ENCODE measurements around the gene PTCHD4.

Gene PTCHD4

DNA sequence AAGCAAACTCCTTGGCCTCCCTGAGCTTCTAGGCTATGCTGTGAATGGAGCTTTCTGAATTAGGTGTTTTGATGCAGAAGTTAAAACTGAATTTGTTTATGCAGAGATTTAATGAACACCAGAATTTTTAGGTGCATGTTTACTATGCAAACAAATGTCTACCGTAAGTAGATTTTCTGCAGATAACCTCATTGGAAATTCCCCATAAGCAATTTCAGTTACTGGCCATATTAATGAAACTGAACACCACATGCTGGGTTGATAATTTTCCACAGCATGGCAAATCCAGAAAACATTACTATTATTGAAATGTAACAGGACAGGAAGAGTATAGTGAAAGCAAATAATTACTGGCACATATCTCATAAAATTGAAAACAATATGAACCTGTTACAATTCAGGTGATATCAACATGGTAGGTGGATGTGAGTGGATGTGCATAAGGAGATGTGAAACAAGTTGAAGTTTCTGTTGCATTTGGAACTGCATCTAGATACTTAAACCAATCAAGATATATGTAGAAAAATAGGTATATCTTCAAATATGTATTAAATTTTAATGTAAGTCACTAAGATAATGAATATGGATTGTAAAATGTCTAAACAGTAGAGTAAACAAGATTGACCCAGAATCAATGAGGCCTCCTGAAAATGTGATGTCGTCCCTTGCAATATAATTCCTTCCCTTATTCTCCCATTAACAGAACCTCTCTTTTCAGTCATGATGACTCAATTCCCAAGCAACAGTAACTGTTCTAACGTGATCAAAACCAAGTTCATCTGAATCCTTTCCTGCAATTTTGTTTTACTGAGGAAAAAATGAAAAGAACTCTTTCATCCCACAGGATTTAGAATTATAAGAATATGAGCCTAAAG, 11.0 kb downstream of the PTCHD4 start:
- no peak for DNase-seq (ENCODE audit: low read depth)

DNA sequence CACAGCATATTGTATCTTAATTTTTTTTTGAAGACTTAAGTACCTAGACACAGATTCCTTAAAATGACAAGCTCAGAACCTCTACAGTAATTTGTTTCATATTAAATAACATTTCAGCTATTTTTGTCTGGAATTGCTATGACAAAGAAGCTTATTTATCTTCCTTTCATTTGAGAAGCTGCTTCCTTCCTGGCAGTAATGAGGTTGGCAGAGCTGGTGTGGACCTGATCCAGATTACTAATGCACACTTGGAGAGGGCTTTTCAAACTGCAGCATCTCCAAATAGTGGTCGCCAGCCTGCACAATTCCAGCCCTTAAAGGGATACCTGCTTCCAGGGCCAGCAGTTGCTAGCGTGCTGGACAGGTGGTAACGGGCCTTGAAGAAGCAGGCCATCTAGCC, 12.1 kb downstream of the PTCHD4 start:
- no peak for DNase-seq (ENCODE audit: low read depth)

DNA sequence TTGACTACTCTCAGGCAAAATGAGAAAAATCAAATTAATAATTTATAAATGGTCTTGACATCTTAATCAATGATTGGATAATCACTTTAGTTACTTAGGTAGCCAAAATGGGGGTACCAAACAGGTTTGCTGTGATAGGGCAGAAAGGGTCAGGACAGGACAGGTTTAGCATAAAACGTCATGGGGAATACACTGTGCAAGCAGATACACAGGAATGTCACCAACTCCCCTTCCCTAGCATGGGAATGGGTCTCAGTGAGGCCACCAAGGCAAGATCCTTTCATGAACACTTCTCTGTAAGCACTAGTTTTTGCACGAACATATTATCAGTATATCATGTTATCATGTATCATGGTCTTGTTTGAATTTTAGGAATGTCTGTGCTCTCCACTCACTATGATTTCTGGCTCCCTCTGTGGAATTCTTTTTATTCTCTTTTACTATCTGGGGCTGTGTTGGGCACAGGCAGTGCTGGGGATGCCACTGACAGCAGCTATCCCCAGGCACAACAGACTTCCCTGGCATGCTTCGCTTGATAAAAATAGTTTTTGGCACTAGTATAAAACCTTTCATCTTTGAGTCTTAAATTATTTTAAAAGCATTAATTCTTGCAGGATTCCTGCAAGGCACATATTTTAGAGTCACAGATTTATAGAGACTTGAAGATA, 18.3 kb downstream of the PTCHD4 start:
- DNase-seq (ENCODE audit: low read depth): no peak

DNA sequence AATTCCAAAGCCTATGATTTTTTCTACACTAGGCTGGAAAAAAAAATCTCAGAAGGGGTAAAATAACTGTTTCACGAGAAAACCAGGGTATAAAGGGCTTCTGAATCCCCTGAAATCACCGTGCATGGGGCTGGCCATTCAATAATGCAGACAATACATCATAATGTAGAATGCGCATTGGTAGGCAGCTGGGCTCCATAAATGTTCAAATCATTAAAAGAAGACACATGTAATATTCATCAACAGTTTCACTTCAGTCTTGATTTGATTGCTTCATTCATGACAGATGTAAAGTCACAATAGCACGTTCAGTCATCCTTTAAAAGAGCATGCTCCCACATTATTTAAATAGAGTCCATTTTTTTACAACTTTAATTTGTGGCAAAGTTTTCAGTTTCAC, 20.5 kb downstream of the PTCHD4 start:
- no peak for DNase-seq (ENCODE audit: low read depth)

DNA sequence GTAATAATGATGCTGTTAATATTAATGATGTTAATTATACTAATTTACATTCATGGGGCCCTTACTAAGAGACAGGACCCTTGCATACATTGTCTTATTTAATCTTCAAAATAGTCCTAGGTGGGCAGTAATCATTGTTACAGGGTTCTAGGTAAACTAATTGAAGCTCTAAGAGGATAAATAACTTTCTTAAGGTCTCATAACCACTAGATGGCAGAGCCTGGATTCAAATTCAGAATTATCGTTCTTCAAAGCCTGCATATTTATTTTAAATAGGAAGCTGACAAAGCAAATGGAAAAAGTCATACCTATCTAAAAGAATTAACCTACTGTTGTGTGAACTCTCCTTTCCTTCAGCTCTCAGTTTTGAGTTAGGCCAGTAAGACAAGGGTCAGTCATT, 23.5 kb downstream of the PTCHD4 start:
- no peak for DNase-seq (ENCODE audit: low read depth)

DNA sequence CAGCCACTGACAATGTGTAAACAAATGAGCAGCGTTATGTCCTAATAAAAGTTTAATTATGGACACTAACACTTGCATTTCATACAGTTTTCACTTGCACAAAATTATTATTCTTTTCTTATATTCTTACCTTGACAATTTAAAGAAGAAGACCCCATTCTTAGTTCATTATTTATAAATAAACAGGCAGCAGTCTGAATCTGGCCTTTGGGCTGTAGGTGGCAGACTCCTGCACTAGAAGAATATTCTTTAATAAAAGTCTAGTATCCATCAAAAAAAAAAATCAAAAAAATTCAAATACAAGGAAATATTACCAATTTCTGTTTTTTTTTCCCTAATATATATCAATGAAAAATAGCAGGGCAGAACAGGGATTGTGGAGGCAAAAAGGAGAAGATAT, 24.8 kb downstream of the PTCHD4 start:
- no peak for DNase-seq (ENCODE audit: low read depth)

DNA sequence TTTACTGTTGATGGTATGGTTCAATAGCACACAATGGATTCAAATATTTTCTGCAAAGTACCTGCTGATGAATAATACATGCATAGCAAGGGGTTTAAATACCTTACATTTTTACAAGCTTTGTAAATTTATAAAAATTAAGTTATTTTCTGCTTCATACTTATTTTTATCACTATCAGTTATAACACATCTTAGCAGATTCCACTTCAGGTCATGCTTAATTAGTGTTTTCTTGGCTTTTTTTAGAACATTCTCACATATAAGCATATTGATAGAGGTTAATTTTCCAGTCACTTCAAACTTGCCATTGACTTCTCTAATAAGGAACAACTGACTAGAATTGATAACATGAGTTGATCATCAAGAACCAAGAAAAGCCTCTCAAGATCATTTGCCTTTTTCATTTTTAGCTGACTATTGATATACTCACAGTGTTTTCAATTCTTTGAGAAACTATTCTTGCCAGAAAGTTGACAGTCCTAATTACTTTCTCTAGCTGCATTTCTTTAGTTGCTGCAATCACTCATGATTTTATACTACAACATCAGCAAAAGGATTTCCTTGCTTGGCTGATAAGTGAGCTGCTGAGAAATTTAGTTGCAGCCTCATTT, 25.8 kb downstream of the PTCHD4 start:
- DNase-seq (ENCODE audit: low read depth): no peak

DNA sequence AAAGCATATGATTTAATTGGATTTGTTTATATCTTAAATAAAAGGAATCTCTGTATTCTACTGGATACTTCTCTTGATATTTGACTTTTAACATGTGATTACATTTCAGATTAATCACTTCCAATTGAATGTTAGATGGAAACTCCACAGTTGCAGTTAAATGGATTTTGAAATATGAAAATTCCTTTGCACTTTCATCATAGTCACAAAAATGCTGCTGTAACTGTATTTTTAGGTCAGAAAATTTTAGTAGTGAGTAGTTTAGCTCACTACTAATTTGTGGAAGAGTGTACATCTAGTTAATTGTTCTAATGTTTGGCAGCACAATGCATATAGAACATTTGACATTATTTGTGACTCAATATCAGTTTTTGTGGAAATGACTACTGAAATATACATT, 26.8 kb downstream of the PTCHD4 start:
- no peak for DNase-seq (ENCODE audit: low read depth)

DNA sequence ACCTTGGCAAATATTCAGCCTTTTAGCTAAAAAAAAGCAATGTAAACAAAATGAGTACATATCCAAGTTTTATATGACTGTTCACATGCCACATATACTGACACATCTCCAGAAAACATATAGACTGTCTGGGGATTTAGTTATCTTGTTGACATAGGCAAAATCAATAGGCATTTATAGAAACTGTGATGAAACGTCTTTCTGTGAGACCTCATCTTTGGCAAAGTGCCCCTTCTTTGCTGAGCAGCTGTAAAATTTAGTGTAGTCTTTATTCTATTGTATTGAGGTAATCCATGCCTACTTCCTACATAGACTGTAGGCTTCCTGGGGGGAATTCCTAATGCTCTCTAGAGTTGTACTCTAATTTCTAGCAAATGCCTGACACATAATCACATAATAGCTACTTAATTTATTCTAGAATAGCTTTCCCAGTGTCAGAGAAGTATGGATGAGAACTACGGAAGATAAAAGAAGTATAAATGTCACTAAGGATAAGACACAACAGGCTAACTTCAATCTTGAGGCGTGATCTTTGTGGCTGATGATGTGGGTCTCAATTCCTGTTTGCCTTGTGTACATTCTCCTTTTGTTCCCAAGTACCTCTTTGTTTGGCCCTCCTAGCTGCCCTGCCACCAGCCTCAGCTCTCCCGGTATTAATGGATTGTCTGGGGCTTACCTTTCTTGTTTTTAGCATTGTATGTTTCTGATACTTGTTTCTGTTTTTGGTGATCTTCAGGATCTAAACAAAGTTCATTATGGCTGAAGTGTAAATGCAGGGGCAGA, 30.6 kb downstream of the PTCHD4 start:
- no peak for DNase-seq (ENCODE audit: low read depth)

DNA sequence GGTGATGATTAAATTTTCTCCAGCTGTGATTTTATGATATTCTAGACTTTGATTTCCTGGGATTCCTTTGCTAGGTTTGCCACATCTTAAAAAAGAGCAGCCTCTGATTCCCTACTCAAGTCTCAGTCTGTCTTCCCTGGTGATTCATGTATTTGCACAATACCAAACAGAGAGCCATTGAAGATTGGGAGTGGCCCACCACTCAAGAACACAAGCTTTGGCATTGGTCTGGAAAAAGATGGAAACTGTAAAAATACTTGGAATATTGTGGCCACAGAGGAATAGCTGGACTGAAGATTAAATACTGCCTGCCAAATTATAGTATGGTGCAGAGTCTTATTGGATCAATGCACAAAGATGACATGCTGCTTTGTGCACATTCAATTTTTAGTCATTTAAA, 32.9 kb downstream of the PTCHD4 start:
- no peak for DNase-seq (ENCODE audit: low read depth)

DNA sequence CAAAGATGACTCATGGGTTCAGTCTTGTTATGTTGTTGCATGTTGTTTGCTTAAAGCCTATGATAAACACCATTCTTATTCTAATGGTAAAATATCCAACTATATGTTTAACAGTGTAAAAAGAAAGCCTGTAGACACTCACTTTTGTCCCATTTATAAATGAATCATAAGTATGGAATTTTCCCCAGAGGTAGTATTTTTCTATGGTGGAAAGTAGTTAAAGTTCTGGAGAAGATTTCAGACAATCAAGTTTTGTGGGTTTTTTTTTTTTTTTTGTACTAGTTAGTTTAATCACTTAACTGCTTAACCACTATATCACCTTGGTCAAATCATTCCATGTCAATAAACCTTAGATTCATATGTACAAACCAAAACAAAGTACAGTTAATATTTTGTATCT, 35.8 kb downstream of the PTCHD4 start:
- DNase-seq (ENCODE audit: low read depth): no peak

DNA sequence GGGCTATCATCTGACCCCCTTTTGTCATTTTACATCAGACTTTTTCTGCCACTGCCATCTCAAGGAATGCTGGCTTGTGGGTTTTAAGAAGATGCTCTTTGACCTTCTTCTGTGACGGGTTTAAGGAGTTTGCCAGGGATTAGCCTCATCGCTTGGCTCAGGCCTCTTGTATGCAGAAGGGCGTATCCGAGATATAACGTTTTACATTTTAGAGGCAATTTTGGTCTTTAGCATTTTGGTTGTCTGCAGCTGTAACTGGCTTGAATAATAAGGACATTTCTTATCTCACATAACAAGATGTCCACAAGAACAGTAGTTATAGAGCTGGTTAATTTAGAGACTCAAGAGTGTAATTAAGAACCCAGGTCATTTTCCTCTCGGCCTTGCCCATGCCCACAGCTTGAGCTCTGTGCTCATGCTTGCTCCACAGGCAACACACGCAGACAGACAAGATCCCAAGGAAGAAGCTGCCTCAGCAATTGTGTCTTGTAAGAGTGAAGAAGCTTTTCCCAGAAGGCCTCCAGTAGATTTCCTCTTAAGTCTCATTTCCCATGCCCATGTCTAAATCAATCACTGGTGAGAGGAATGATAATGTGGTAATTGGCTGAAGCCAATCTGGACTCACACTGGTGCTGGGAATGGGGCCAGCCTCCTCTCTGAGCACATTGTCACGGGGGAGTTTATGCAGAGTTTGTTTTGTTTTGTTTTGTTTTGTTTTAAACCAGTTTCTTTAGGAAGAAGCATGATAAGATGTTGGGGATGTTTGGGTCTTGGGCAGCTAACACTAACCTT, 36.8 kb downstream of the PTCHD4 start:
- no peak for DNase-seq (ENCODE audit: low read depth)

DNA sequence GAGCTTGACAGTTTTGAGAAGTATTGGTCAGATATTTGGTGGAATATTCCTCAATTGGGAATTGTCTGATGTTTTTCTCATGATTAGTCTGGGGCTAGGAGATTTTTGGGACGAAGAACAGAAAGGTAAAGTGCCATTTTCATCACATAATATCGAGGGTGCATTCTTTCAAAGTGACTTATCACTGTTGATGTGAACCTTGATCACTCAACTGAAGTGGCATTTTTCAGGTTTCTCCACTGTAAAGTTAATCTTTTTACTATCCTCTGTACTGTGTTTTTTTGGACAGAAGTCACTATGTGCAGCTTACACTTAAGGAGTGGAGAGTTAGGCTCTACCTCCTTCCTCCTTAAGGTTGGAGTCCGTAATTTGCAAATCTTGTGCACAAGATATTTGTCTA, 39.2 kb downstream of the PTCHD4 start:
- DNase-seq (ENCODE audit: low read depth): no peak

DNA sequence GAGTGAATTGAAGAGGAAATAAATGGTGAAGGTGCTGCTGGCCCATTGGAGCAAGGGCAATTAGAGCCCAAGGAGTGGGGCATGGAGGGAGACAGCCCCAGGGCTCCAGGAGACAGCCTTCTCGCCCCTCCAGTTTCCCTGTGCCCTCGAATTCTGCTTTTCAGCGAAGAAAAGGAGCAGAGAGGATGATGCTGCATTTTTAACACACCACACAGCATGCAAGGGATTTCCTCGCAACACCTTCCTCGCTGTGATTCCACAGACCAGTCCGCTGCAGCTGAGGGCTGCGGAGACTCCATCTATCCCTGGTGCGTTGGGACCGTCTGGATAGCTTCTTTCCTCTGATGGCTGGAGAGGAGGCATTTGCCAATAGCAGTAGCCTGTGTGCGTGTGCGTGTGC, 41.7 kb downstream of the PTCHD4 start:
- DNase-seq (ENCODE audit: low read depth): no peak

DNA sequence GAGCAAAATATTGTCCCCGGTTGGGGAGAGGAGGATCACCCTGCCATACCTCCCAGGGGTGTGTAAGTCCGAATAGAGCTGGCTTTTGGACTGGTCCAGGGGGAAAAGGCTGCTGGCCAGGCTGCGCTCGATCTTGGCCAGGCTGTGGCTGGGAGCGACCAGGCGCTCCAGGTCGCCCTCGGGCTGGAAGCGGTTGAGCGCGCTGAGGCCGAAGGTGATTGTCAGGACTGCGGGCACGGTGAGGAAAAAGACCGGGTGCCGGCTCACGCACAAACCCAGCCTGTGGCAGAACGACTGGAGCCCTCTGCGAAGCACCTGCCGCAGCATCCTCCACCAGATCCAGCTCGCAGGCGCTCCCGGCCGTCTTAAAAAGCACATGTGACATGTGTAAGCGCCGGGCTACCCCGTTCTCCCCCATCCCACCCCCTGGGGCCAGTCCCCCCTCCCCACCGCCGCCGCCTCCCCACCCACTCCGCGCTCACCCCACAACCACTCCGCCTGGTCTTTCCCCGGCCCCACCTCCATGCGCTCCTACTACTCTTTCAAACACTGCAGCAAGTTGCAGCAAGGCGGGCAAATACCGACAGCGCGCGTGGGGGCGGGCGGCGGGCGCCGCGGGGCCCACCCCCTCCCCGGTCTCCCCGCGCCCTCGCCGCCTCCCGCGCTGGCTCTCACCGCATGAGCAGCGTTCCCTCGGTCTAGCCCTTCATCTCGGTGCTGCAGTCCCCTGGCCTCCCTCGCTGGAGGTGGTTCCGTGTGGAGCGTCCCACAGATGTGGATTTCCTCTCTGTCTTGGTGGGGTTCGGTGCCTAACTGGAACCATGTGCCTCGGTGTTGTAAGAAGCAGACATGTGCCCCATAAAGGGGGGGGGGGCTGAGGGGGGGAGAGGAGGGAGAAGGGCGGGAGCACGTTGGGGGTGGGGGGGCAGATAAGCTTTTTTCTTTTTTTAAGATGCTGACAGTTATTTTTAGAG, 42.4 kb downstream of the PTCHD4 start:
- DNase-seq (ENCODE audit: low read depth): no peak

DNA sequence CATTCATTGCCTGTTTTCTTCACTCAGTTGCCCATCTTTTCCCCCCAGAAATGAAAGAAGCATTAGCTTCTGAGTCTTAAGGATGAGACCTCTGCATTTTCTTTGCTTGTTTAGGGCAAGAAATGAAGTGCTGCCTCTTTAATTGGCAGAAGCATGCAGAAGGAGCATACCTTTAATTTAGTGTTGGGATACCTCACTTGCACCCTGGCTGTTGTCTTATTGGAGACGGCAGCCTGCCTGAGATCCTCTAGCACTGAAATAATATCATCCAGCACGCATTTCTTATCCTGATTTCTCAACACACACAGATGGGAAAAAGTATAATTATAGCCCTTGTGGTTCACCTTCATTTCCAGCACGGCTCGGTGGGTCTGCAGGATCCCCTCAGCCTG, 43.1 kb downstream of the PTCHD4 start:
- no peak for DNase-seq (ENCODE audit: low read depth)

DNA sequence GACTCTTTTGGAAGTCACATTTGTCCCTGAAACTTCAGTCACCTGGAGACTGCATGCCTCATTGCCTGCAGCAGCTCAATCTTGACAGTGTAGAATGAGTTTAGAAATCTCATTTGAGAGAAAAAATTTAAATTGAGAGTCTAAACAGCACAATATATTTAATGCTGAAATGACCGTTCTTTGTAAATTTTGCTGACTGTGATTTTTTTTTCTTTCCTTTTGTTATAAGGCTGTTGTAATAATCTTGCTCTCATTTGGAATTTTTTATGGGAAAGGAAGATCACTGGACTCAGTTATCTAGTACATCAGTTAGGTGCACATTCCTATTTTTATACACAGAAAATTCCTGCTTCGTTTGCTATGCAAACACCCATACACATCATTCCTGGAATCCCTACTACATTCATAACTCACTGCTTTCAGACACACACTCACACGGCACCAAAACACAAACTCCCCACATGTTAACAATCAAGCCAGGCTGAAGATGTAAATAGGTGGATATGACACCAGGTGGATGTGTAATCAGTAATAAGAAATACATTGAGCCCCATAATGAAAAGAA, 43.8 kb downstream of the PTCHD4 start:
- DNase-seq (ENCODE audit: low read depth): no peak

DNA sequence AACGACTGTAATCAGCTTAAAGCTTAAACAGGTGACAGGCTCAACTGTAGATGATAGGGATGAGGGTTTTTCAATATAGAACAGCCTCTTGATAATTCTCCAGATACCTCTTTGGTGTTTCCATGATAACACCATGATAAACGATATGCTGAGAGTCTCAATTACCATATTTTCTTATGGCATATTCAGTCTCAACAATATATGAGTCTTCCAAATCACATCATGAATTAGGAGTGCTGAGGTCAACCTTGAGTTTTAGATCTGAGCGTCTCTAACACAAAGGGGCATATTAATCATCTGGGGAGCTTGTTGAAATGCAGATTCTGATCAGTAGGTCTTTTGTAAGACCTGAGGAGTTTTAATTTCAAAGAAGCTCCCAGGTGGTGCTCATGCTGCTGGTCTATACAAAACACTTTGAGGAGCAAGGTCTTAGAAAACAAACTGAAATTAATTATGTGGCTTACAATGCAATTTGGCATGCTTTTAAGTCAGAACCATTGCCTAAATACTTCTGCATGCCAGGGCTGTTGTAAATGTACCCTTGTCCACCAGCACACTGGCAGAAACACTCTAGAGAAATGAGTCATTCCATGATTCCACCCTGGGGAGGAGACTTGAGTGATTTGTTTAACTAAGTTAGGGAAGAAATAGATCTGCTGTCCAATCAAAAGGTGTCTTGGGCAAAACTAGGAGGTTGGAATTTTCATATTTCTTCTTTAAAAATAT, 49.6 kb downstream of the PTCHD4 start:
- DNase-seq (ENCODE audit: low read depth): no peak
